Activated gamma-delta T cell treated with Interleukin-2 at 50 U/mL for 16 hours (primary cell): ENCODE data around the gene POMT1.
"Not testable (repeated sequence)": the region's sequence is repeated elsewhere in the genome, so short reads cannot be mapped to it uniquely, and the experiment has no call there.

Source experiments
- DNase-seq: peaks from one replicate; pipeline ENCODE4 v3.0.0-alpha.2; 2020

POMT1 gene

GRCh38 chr9:131500377-131500776 lies 2.3 kb upstream of the POMT1 start:
- peak; percentile 76 for DNase-seq

DNA sequence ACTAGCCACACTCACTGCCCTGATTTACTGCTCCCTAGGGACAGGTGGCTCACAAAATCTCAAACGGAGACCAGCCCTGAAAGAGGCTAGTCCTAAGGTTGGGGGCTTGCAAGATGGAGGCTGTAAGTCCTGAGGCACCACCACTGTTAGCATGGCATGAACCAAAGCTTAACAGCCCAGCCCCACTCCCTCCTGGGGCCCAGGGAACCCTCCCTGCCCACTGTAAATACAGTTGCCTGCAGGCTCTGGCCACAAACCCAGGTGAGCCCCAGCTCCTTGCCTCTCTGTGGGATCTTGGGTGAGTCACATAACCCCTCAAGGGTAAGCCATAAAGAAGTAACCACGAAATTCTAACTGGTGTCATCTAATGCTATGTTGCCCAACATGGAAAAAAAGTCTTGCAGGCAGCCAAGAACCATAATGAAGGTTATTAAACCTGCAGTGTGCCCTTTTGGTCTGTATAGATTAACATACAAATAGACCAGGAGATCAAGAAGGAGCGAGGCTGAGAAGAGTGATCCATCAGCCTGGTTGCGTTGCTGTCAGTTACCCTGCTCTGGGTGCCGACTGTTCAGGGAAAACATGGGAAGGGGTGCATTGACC lies 1.7 kb upstream of the POMT1 start:
- DNase-seq: peak; percentile 65

- DNase-seq: peak; percentile 49
These were observed 1.1 kb downstream of the POMT1 start for GRCh38 chr9:131503626-131504465.

DNA sequence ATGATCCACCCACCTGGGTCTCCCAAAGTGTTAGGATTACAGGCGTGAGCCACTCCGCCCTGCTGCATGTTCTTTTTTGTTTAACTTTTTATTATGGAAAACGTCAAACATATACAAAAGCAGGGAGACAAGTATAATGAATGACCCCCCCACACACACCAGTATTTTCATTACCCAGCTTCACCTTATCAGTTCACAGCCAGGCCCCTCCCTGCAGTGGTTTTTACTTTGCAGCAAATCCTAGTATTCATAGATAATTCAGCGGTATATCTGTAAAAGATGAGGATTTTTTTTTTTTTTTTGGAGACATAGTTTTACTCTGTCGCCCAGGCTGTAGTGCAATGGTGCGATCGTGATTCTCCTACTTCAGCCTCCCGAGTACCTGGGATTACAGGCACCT lies 2.3 kb downstream of the POMT1 start:
- no peak for DNase-seq

GRCh38 chr9:131511416-131511815 lies 8.7 kb downstream of the POMT1 start:
- no peak for DNase-seq

DNA sequence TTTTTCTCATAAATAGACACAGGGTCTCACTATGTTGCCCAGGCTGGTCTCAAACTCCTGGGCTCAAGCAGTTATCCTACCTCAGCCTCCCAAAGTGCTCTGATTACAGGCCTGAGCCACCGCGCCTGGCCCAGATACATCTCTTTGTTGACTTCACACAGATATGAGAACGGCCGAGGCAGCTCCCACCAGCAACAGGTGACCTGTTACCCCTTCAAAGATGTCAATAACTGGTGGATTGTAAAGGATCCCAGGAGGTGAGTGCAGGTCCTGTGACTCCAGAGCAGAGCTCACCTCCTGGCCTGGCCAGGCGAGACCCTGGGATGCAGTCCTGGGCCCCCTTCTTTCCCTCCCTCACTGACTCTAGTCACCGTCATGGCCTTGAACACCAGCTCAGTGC lies 9.2 kb downstream of the POMT1 start:
- DNase-seq: no peak

DNA sequence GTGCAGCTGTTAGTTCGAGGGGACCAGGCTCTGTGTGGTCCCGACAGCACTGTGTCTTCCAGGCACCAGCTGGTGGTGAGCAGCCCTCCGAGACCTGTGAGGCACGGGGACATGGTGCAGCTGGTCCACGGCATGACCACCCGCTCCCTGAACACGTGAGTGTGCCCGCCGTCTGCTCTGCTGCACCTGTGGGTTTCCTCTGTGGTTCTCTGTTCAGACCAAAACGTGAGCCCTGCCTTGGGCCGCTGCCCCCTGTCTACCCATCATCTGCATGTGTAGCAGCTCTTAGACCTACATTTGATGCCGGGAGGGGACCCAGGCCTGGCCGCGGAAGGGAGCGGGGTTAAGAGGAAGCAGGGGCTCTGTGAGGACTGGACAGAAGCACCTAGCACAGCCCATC lies 10.5 kb downstream of the POMT1 start:
- DNase-seq: no peak

DNA sequence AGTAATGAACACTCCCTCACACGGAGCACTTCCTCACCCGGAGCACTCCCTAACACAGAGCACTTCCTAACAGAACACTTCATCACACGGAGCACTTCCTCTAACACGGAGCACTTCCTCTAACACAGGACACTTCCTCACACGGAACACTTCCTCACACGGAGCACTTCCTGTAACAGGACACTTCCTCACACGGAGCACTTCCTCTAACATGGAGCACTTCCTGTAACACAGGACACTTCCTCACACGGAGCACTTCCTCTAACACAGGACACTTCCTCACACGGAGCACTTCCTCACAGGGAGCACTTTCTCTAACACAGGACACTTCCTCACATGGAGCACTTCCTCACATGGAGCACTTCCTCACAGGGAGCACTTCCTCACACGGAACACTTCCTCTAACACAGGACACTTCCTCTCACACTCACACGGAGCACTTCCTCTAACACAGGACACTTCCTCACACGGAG lies 12.9 kb downstream of the POMT1 start:
- DNase-seq: not testable (repeated sequence)

DNA sequence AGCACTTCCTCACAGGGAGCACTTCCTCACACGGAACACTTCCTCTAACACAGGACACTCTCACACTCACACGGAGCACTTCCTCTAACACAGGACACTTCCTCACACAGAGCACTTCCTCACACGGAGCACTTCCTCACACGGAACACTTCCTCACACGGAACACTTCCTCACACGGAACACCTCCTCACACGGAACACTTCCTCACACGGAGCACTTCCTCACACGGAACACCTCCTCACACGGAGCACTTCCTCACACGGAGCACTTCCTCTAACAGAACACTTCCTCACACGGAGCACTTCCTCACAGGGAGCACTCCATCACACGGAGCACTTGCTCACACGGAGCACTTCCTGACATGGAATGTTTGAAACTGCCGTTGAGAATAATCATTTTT lies 13.4 kb downstream of the POMT1 start:
- DNase-seq: no peak

- DNase-seq: no peak
These were observed 14.2 kb downstream of the POMT1 start for GRCh38 chr9:131516930-131517329.

DNA sequence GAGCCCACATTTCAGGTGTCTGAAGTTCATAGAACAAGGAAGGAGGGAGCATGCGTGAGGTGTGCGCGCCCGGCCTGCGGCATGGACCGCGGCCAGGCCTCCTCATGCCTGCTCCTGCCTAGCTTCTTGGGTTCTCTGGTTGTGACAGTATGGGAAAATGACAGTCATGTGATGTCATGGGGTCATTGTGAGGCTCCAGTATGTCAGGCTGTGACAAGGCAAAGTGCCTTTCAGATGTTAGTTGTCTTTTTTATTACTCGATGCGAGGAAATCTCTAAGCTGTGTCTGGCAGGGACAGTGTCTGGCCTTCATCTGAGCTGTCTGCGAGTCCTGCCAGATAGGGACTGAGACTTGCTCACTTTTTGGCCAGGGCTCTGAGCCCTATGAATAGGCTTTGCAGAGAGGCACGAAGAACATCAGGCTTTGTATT lies 15.1 kb downstream of the POMT1 start:
- no peak for DNase-seq

DNA sequence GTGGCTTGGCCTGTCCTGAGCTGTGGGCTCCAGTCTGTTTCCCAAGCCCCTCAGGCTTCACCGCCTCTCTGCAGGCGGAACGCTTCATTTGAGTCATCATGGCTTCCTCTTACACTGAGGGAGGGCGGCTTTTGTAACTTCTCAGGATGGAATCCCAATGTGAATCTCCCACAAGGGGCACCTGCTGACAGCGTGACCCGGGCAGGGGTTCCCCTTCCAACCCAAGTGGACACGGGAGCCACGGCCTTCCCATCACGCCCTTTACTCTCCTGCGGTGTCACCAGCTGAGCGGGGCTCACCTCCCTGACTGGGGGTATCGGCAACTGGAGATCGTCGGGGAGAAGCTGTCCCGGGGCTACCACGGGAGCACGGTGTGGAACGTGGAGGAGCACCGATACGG lies 15.8 kb downstream of the POMT1 start:
- DNase-seq: no peak

DNA sequence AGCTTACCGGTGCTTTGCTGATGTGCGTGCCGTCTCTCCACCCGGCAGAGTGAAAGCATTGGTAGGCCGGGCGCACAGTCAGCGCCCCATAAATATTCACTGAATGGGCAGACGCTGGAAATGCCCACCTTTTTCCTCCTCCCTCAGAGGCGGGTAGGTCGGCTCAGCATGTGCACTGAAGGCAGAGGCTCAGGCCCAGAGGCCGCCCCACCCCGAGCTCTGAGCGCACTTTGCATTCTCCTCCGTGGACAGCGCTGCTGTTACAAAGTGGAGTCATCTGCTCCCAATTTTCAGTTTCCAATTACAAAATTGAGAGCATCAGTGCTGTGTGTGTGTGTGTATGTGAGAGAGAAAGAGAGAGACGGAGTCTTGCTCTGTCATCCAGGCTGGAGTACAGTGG lies 17.8 kb downstream of the POMT1 start:
- no peak for DNase-seq

DNA sequence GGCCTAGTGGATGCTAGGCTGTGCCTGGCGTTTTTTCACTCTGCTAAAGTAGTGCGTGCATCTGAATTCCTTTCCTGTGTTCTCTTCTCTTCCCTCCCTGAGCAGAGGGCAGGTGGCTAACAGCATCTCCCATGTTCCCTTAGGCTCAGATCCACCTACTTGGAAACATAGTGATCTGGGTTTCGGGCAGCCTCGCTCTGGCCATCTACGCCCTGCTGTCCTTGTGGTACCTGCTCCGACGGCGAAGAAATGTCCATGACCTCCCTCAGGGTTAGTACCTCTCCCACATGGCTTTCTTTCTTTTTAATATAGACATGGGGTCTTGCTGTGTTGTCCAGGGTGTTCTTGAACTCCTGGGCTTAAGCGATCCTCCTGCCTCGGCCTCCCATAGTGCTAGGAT lies 18.5 kb downstream of the POMT1 start:
- DNase-seq: no peak

DNA sequence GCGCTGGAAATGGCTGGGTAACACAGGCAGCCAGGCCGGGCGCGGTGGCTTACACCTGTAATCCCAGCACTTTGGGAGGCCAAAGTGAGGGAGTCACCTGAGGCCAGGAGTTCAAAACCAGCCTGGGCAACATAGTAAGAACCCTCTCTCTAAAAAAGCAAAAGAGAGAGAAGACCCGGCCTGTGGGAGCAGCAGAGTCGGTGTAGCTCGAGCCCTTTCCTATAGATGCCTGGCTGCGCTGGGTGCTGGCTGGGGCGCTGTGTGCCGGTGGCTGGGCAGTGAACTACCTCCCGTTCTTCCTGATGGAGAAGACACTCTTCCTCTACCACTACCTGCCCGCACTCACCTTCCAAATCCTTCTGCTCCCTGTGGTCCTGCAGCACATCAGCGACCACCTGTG lies 19.1 kb downstream of the POMT1 start:
- DNase-seq: no peak

DNA sequence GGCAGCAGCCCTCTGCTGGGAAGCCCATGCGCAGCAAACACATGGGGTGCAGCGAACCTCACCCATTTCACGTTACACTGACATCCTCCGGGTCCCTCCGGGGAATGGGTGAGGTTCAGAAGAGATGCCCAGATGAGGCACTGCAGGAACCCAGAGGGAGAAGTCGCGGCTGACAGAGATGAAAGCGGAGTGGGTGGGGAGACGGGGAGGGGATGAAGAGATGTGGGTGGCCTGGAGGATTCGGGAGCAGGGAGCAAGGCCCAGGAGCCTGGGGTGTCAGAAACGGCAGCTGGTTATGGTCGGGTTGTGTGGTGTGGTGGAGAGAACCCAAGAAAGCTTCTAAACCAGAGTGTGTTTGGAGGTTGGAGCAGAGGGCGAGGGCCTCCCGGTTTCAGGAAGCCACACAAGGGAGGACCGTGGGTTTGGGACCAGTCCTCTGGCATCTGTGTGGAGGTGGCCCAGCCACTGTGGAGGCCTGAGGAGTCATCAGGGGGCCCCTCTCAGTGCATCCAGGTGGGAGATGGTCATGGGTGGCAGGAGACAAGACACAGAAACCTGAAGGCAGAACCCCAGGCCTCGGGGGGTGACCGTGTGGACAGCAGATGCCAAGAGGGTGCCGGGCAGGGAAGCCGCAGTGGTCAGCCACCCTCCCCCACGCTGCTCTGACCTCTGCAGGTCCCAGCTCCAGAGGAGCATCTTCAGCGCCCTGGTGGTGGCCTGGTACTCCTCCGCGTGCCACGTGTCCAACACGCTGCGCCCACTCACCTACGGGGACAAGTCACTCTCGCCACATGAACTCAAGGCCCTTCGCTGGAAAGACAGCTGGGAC lies 19.8 kb downstream of the POMT1 start:
- DNase-seq: no peak

GRCh38 chr9:131523086-131523388 lies 20.3 kb downstream of the POMT1 start:
- no peak for DNase-seq

DNA sequence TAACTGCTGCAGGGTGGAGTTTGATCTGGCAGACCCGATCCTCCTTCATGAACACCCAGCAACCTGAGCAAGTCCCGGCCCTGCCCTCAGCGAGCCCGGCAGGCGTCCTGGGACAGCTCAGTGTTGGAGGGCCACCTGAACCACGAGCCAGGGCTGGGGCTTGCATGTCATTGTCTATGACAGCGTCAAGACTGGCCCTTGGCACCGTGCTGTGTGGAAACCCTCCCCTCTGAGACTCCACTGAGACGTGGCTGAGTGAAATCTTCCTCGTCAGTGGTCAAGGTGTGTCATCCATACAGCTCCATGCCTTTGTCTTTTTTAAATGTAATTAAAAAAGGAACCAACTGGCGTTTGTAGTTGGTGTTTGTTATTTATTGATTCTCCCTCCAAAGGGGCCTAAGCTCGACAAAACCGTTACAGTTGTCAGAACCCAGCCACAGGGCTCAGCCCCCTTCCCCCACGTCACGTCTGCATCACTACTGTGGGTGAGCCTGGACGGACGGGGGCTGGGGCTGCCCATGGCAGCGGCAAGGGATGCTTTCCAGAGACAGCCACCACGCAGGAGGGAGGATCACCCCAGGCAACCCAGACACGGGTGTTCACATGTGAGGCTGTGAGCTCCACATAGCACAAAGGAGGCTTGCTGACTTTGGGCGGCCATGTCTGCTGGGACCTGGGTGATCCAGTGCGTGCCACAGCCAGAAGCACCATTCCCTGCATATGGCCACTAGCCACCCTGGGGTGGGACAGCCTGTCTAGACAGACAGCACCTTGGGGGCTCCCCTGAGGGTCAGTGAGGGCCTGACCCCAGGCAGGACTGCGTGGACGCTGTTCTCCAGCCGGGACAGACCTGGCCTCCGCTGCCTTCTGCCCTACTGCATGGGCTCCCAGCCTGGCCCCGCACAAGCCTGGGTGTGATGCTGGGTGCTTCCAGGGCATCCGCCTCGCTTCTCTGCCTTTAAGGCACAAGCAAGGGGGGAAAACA lies 21.0 kb downstream of the POMT1 start:
- DNase-seq: no peak

DNA sequence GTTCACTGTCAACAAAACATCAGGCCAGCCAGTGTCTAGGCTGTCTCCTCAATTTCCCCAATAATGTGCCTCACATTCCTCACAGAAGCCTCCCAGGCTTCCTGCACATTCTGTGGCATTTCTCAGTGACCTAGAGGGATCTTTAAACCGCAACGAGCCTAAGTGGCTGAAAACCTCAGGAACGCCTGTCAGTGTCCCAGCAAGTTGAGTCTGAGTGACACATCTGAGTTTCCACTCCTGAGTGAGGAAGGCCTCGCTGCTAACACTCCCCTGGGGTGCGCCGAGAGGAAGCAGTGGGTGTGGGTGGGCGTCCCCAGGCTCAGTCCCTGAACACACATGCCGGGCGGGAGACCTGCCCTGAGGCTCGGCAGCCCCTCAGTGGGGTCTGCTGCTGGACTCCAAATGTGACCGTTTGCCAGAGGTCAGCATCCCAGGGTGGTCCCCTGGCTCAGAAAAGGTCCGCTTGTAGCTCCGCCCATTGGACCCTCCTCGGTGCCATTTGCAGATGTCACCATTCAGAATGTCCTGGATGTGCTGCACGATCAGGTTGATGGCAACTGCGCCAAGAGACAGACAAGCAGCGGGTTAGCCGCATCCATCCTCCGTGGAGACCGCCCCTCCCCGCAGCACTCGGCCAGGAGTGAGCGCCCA lies 22.1 kb downstream of the POMT1 start:
- DNase-seq: no peak

- DNase-seq: no peak
These were observed 23.2 kb downstream of the POMT1 start for GRCh38 chr9:131525643-131526565.

- no peak for DNase-seq
These were observed 25.5 kb downstream of the POMT1 start for GRCh38 chr9:131528186-131528585.
